Lung (tissue), 12 donors: ENCODE results near the gene MRPL27. TPM values are rescaled to one million over a fixed set of nuclear protein-coding genes. Genes with fewer than 3 reads are reported as not detected.
A peak's percentile ranks its signal among the peaks of the same experiment; 100 is the strongest.

Experiments
- ATAC-seq: fragments of 200-7000 bp; cut with Tn5 transposase; one replicate; pipeline ENCODE4 v1.9.1; 2020; ENCODE audit warnings: moderate number of reproducible peaks; ENCODE audit not compliant: insufficient read depth, low FRiP score
- DNase-seq, 3 donors: peaks; one replicate each; pipeline ENCODE4 v3.0.0-alpha.2; 2013 to 2017
- H3K27ac ChIP-seq, 2 donors: one replicate each; pipeline ENCODE4 v1.5.1; 2013; ENCODE audit warnings: mild to moderate bottlenecking in 2 of 2, moderate library complexity in 2 of 2, control low read depth in 1 of 2, inconsistent platforms in 1 of 2, low read depth in 1 of 2, low read length in 1 of 2
- H3K27me3 ChIP-seq, 3 donors: one replicate each; pipeline ENCODE4 v1.5.1; 2013; ENCODE audit warnings: low read length in 2 of 3; ENCODE audit not compliant: control insufficient read depth in 3 of 3, insufficient read depth in 3 of 3
- H3K36me3 ChIP-seq, 4 donors: one replicate each; pipeline ENCODE4 v1.5.1; 2013; ENCODE audit warnings: low read length in 4 of 4, mild to moderate bottlenecking in 1 of 4, moderate library complexity in 1 of 4; ENCODE audit not compliant: control insufficient read depth in 4 of 4, insufficient read depth in 4 of 4
- H3K4me1 ChIP-seq, 5 donors: one replicate each; pipeline ENCODE4 v1.5.1; 2013; ENCODE audit warnings: low read length in 5 of 5, mild to moderate bottlenecking in 2 of 5, moderate library complexity in 1 of 5; ENCODE audit not compliant: control insufficient read depth in 5 of 5, insufficient read depth in 5 of 5
- H3K4me3 ChIP-seq: one replicate; pipeline ENCODE4 v1.5.1; 2013; ENCODE audit warnings: mild to moderate bottlenecking, control low read depth, moderate library complexity
- H3K9ac ChIP-seq, 2 donors: one replicate each; pipeline ENCODE4 v1.5.1; 2013; ENCODE audit warnings: low read length in 2 of 2, control low read depth in 1 of 2; ENCODE audit not compliant: insufficient read depth in 1 of 2
- H3K9me3 ChIP-seq, 4 donors: one replicate each; pipeline ENCODE4 v1.5.1; 2013; ENCODE audit warnings: low read length in 3 of 4, mild to moderate bottlenecking in 1 of 4, moderate library complexity in 1 of 4; ENCODE audit not compliant: control insufficient read depth in 4 of 4, insufficient read depth in 3 of 4
- WGBS, 2 donors: extraction: QIAGEN DNeasy Blood & Tissue Kit; methylation state at CpG; one replicate each; pipeline ENCODE4 v1.1.7; 2013; 5-methylcytosine and 5-hydroxymethylcytosine counted together
- polyA plus RNA-seq, 2 donors: library from polyadenylated mRNA; stranded (reverse); fragments of 200-250 nt; gene quantifications; one replicate each; pipeline ENCODE4 v1.2.1, GENCODE V29; 2013
- total RNA-seq, 2 donors: library from RNA; depleted of rRNA in 1 of 2; stranded (reverse); fragments of >200 nt in 1 of 2; gene quantifications; one replicate each; pipeline ENCODE4 v1.2.1, GENCODE V29; 2014 to 2021
- TF ChIP-seq, protein P1 (sequence below): IDR thresholded peaks from 2 replicates; pipeline ENCODE4 v1.5.1; 2012; ENCODE audit warnings: mild to moderate bottlenecking; ENCODE audit errors: control extremely low read depth, extremely low read depth
- donor health status: control.
- donor health status: control.
- donor health status: Bipolar disorder and iron deficiency.
- donor health status: healthy.
- donor health status: DM: yes; HTN: yes; CAD: no.

Gene MRPL27
- total and polyA plus RNA-seq, 4 donors: 33.5 to 176 (median 78.4) TPM

DNA sequence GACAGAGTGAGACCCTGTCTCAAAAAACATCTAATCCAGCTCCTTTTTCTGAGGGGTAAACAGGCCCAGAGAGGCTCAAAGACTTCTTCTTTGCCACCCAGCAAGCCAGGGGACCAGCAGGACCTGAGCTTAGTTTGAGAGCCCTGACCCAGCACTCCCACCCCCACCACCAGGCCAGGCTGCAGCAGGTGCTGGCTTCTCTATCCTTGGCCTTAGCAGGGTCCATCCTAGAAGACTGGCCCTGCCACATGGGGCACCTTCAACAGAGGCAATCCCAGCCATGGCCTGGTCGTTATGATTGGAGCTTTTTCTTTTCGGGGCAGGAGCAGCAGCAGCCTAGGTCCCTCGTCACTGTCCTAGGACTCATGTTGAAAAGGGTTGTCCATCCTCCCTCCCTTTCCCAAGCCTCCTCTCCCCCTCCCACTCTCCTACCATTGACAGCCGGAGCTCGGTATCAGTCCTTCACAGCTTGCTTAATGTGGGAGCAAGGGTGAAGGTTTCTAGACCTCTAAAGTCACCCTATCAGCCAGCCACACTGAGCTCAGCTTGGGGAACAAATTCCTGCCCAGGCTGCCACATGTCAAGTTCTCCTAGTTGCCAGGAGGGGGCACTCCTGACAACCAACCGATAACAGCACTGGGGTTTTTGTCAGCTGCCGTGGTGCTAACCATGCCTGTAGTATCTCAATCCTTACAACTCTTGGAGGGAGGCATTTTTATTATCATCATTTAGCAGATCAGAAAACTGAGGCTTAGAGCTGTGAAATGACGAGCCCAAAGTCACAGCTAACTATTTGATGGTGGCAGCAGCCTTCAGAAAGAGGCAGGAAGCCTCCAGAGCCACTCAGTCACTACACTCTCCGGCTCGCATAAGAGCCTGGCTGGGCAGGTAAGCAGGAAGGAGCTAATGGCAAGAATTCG, 11.2 kb downstream of the MRPL27 start:
- H3K9ac ChIP-seq: no peak overlapping the region
- H3K9me3 ChIP-seq: no peaks in the 10 kb centered on the region
- TF ChIP-seq, protein P1, sequence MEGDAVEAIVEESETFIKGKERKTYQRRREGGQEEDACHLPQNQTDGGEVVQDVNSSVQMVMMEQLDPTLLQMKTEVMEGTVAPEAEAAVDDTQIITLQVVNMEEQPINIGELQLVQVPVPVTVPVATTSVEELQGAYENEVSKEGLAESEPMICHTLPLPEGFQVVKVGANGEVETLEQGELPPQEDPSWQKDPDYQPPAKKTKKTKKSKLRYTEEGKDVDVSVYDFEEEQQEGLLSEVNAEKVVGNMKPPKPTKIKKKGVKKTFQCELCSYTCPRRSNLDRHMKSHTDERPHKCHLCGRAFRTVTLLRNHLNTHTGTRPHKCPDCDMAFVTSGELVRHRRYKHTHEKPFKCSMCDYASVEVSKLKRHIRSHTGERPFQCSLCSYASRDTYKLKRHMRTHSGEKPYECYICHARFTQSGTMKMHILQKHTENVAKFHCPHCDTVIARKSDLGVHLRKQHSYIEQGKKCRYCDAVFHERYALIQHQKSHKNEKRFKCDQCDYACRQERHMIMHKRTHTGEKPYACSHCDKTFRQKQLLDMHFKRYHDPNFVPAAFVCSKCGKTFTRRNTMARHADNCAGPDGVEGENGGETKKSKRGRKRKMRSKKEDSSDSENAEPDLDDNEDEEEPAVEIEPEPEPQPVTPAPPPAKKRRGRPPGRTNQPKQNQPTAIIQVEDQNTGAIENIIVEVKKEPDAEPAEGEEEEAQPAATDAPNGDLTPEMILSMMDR: peak; percentile 67
- H3K4me3 ChIP-seq: no peak overlapping the region
- ATAC-seq: peak; percentile 87
- peaks cover 0 to 10% (median 0%) of the 10 kb centered on the region in 5 donors for H3K4me1 ChIP-seq
- H3K27ac ChIP-seq: peak overlapping the region in 1 of 2 donors; percentile 43
- WGBS, 2 donors: 31 to 34% methylated on average over 11 of the region's 11 CpGs
- DNase-seq: peak; percentile 60 to 65 (median 64)
- H3K36me3 ChIP-seq: peaks cover 0 to 47% (median 18%) of the 10 kb centered on the region in 4 donors
- no peaks in the 10 kb centered on the region for H3K27me3 ChIP-seq

DNA sequence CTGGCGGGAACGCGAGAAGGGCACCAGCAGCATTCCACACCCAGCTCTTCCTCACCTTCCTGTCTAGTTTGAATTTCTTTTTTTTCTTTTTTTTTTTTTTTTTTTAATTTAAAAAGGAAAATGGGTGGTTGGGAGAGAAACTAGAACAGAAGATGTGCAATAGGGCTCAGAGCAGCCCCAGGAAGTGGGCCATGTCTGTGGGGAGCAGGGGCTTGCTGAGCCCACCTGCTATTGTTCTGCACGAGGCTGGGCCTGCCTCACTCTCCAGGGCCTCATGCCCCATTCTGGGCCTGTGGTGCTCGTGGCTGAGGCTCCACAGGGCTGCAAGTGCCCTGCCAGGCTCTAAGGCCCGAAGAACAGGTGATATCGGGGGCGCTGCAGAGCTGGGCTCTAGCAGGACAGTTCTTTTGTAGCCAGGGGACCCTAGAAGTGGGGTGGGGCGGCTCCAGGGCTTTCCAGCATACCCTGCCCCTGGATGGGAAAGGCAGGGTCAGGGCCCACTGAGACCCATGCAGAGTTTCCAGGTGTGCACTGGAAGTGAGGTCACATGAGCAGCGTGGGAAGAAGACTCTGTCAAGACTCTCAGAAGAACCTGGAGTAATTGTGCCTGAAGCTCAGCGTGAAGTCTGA, 12.4 kb downstream of the MRPL27 start:
- H3K4me1 ChIP-seq: peaks cover 0 to 10% (median 0%) of the 10 kb centered on the region in 5 donors
- ATAC-seq (no peak), DNase-seq (no peak)
- 91 to 94% methylated on average over 11 of the region's 11 CpGs for WGBS, 2 donors
- H3K4me3 ChIP-seq: no peak overlapping the region
- no peaks in the 10 kb centered on the region for H3K27me3 ChIP-seq
- H3K9ac ChIP-seq: no peak overlapping the region
- TF ChIP-seq, protein P1: no peak
- H3K27ac ChIP-seq: no peak overlapping the region
- H3K36me3 ChIP-seq: peaks cover 0 to 48% (median 21%) of the 10 kb centered on the region in 4 donors
- H3K9me3 ChIP-seq: no peaks in the 10 kb centered on the region

DNA sequence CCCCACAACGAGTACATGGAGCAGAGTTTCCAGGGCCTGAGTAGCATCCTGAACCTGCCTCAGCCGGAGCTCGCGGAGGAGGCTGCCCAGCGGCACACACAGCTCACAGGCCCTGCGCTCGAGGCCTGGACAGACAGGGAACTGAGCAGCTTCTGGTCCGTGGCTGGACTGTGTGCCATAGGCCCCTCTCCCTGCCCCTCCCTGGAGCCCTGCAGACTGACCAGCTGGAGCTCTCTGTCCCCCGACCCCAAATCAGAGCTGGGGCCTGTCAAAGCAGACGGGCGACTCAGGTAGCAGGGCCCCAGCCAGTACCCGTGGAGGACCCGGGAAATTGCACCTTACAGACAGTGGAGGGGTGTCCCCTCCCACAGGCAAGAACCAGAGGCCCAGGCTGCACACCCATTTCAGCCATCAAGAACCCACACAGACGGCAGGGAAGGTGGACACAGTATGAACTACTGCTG, 13.0 kb downstream of the MRPL27 start:
- Histone ChIP-seq H3K9me3 (no peaks in the 10 kb centered on the region), H3K36me3 (peaks cover 0 to 52% (median 22%) of the 10 kb centered on the region in 4 donors), H3K9ac (no peak overlapping the region), H3K27ac (no peak overlapping the region), H3K4me3 (no peak overlapping the region), H3K4me1 (peaks cover 0 to 10% (median 0%) of the 10 kb centered on the region in 5 donors), H3K27me3 (no peaks in the 10 kb centered on the region)
- TF ChIP-seq, protein P1: no peak
- DNase-seq (no peak), ATAC-seq (no peak)
- 89 to 93% methylated on average over 14 of the region's 14 CpGs for WGBS, 2 donors
